PC-9 (cell line): ENCODE measurements around the gene CLPTM1L. TPM values are rescaled to one million over a fixed set of nuclear protein-coding genes. Genes with fewer than 3 reads are reported as not detected.

Source experiments
- BruUV-seq: library from RNA; stranded (reverse); fragments of 400-500 nt; replicated peaks from 2 replicates; lab custom pipeline; 2021; lab: Mats Ljungman, UMichigan
- CTCF ChIA-PET: fragments of 300-600 bp; sonication (Branson Sonifier 250); formaldehyde crosslinking; loops from one replicate; lab custom pipeline; 2022; ENCODE audit warnings: antibody characterized with exemption; lab: Charles Lee
- POLR2A ChIA-PET: fragments of 300-600 bp; sonication (Branson Sonifier 250); formaldehyde crosslinking; loops from one replicate; lab custom pipeline; 2022; ENCODE audit warnings: antibody characterized with exemption; ENCODE audit not compliant: unreplicated experiment; lab: Charles Lee
- DNase-seq, 2 experiments: peaks; one replicate each; pipeline versions ENCODE4 v3.0.0 to v3.0.0-alpha.2; 2015 to 2022; ENCODE audit warnings: mixed read lengths in 1 of 2
- H2AFZ ChIP-seq: fragments of 200-600 bp; sonication (generic); 2 replicates; pipeline ENCODE4 v1.8.1; 2017; ENCODE audit warnings: antibody characterized with exemption
- H3F3A ChIP-seq: fragments of 200-600 bp; sonication (generic); 2 replicates; pipeline ENCODE4 v1.8.1; 2017; ENCODE audit warnings: antibody characterized with exemption, mild to moderate bottlenecking, low read depth; ENCODE audit not compliant: insufficient read depth
- H3K27ac ChIP-seq: fragments of 200-600 bp; sonication (generic); 2 replicates; pipeline ENCODE4 v1.6.1; 2016; ENCODE audit warnings: mixed run types
- H3K27me3 ChIP-seq: fragments of 200-600 bp; sonication (generic); 2 replicates; pipeline ENCODE4 v1.6.1; 2016; ENCODE audit warnings: low read depth, mixed run types; ENCODE audit not compliant: insufficient read depth
- H3K36me3 ChIP-seq: fragments of 200-600 bp; sonication (generic); 2 replicates; pipeline ENCODE4 v1.6.1; 2016; ENCODE audit warnings: low read depth, mixed run types
- H3K4me1 ChIP-seq: fragments of 200-600 bp; sonication (generic); replicated peaks from 2 replicates; pipeline ENCODE4 v1.6.1; 2016; ENCODE audit warnings: mixed run types; ENCODE audit not compliant: insufficient read depth
- H3K4me2 ChIP-seq: fragments of 200-600 bp; sonication (generic); 2 replicates; pipeline ENCODE4 v1.6.1; 2017; ENCODE audit warnings: mixed run types
- H3K4me3 ChIP-seq: fragments of 200-600 bp; sonication (generic); 2 replicates; pipeline ENCODE4 v1.6.1; 2016; ENCODE audit warnings: mixed run types
- H3K79me2 ChIP-seq: fragments of 200-600 bp; sonication (generic); 2 replicates; pipeline ENCODE4 v1.6.1; 2017; ENCODE audit warnings: low read depth, mixed run types
- H3K9me2 ChIP-seq: fragments of 200-600 bp; sonication (generic); 2 replicates; pipeline ENCODE4 v1.8.1; 2017; ENCODE audit warnings: mild to moderate bottlenecking; ENCODE audit not compliant: insufficient read depth
- H3K9me3 ChIP-seq: fragments of 200-600 bp; sonication (generic); 2 replicates; pipeline ENCODE4 v1.8.1; 2016; ENCODE audit warnings: low read depth; ENCODE audit not compliant: insufficient read depth
- H4K20me1 ChIP-seq: fragments of 200-600 bp; sonication (generic); 2 replicates; pipeline ENCODE4 v1.8.1; 2017; ENCODE audit not compliant: insufficient read depth
- EZH2 ChIP-seq: fragments of 200-600 bp; sonication (generic); IDR thresholded peaks from 2 replicates; pipeline ENCODE4 v1.8.0; 2017; ENCODE audit warnings: antibody characterized with exemption, low read depth
- intact Hi-C: fragments of 100-400 bp; cut with micrococcal nuclease; formaldehyde crosslinking; loops from one replicate; pipeline ENCODE4 v1.10.0; 2022; ENCODE audit not compliant: unreplicated experiment
- total RNA-seq: library from RNA; stranded (reverse); gene quantifications from 2 replicates; pipeline ENCODE4 v1.2.3, GENCODE V29; 2021
- TF ChIP-seq, protein P1 (sequence below): fragments of 200-600 bp; sonication (generic); conservative IDR thresholded peaks from 2 replicates; pipeline ENCODE4 v1.6.1; 2017; ENCODE audit warnings: mixed run types, antibody characterized with exemption, mild to moderate bottlenecking, moderate library complexity

Gene CLPTM1L
- total RNA-seq, 1 experiment from 2014 or later, result 260 TPM

DNA sequence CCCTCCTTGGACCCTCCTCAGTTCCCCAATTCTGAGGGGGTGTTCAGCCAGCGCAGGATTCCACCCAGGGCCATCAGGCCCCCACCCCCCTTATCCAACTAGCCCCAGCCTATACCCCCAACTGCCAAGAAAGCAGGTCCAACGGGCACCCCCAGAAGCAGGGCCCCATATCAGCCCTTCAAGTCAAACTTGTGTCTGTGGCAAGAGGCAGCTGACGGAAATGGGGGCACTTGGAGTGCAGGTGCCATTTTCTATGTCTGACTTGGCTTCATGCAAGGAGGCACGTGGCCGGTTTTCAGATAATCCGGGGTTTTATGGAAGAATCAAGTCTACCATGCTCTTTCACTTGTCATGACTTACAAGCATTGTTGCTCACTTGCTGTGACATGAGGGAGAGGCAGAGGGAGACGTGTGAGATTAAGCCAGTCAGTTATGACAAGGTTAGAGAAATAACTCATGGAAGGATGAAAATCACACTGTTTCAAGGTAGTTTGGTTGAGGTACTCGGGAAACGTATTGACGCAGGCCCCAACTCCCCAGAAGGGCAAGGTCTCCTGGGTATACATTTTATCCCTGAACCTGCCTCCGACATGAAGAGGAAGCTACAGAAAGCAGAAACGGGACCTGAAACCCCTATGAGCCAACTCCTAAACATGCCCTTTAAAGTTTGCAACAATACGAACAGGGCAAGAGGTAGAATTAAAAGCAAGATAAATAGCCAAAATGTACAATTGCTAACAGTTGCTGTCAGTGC is 26.5 kb upstream of the CLPTM1L start:
- H3K27me3 ChIP-seq, result peaks cover 99% of the 10 kb centered on the region
- ChIA-PET CTCF (no interaction called here), POLR2A (interaction anchor here (0.6 kb wide), 1 partner anchor 44 kb away, joined by 6 read pairs; no protein-coding TSS in a partner anchor)
- no TSS peak for BruUV-seq
- H3K9me2 ChIP-seq, result no peaks in the 10 kb centered on the region
- no peaks in the 10 kb centered on the region for H3K36me3 ChIP-seq
- intact Hi-C loops, result no loop called here
- H3K9me3 ChIP-seq, result no peaks in the 10 kb centered on the region
- no peaks in the 10 kb centered on the region for H3K79me2 ChIP-seq
- DNase-seq, result no peak
- no peak overlapping the region for H3K27ac ChIP-seq
- no peaks in the 10 kb centered on the region for H3F3A ChIP-seq
- H3K4me2 ChIP-seq, result no peak overlapping the region
- no peak overlapping the region for H2AFZ ChIP-seq
- no peak overlapping the region for H3K4me3 ChIP-seq
- TF ChIP-seq EZH2, result no peak
- TF ChIP-seq, protein P1, sequence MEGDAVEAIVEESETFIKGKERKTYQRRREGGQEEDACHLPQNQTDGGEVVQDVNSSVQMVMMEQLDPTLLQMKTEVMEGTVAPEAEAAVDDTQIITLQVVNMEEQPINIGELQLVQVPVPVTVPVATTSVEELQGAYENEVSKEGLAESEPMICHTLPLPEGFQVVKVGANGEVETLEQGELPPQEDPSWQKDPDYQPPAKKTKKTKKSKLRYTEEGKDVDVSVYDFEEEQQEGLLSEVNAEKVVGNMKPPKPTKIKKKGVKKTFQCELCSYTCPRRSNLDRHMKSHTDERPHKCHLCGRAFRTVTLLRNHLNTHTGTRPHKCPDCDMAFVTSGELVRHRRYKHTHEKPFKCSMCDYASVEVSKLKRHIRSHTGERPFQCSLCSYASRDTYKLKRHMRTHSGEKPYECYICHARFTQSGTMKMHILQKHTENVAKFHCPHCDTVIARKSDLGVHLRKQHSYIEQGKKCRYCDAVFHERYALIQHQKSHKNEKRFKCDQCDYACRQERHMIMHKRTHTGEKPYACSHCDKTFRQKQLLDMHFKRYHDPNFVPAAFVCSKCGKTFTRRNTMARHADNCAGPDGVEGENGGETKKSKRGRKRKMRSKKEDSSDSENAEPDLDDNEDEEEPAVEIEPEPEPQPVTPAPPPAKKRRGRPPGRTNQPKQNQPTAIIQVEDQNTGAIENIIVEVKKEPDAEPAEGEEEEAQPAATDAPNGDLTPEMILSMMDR, result no peak
- H4K20me1 ChIP-seq, result peaks cover 2% of the 10 kb centered on the region; the same call in 1 of the 2 replicates
- no peaks in the 10 kb centered on the region; the same call in 1 of the 2 replicates for H3K4me1 ChIP-seq

DNA sequence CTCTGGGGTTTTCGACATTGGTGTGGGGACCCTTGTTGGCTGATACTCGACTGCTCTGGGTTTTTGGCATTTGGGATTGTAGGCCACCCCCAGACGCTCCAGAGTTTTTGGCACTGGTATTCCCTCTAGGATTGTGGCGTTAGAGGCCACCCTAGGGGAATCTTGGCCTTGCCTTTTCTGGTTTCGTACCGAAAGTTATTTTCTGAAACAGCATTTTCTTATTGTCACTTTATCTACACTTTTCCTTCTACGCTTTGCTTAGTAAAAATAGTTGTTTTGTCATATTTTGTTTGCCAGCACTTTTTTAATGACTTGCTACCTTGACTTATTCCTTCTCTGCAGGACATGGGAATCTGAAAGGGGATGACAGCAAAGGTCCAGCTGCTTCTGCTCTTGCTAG is 25.1 kb upstream of the CLPTM1L start:
- H3K4me1 ChIP-seq, result no peaks in the 10 kb centered on the region
- CTCF ChIA-PET, result no interaction called here
- H4K20me1 ChIP-seq, result peaks cover 6% of the 10 kb centered on the region; the same call in 1 of the 2 replicates
- no peaks in the 10 kb centered on the region for H3F3A ChIP-seq
- no peaks in the 10 kb centered on the region for H3K9me2 ChIP-seq
- BruUV-seq, result no TSS peak
- no peaks in the 10 kb centered on the region for H3K9me3 ChIP-seq
- H3K36me3 ChIP-seq, result no peaks in the 10 kb centered on the region
- H3K27ac ChIP-seq, result no peak overlapping the region
- intact Hi-C loops, result no loop called here
- POLR2A ChIA-PET, result no interaction called here
- no peak overlapping the region for H3K4me2 ChIP-seq
- H2AFZ ChIP-seq, result no peak overlapping the region
- no peak overlapping the region for H3K4me3 ChIP-seq
- TF ChIP-seq, protein P1, result no peak
- TF ChIP-seq EZH2, result no peak
- peaks cover 98% of the 10 kb centered on the region for H3K27me3 ChIP-seq
- DNase-seq, result no peak
- no peaks in the 10 kb centered on the region for H3K79me2 ChIP-seq

DNA sequence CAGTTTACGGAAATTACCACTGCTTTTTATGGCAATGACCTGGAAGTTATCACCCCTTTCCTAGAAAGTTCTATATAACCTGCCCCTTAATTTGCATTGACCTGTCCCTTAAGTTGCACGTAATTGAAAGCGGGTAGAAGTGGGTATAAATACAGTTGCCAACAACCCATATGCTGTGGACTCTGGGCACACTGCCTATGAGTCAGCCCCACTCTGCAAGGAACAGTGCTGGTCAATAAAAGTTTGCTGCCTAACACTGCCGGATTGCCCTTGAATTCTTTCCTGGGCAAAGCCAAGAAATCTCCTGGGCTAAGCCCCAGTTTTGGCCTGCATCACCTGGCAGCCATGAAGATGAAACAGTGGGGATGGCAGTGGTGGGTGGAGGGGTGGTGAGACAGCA is 23.9 kb upstream of the CLPTM1L start:
- ChIA-PET POLR2A (no interaction called here), CTCF (no interaction called here)
- TF ChIP-seq, protein P1, result no peak
- no peak for TF ChIP-seq EZH2
- no peak for DNase-seq
- no peaks in the 10 kb centered on the region for H3K9me2 ChIP-seq
- peaks cover 6% of the 10 kb centered on the region for H4K20me1 ChIP-seq
- no peaks in the 10 kb centered on the region for H3K4me1 ChIP-seq
- no peak overlapping the region for H3K4me2 ChIP-seq
- no peaks in the 10 kb centered on the region for H3K36me3 ChIP-seq
- BruUV-seq, result no TSS peak
- intact Hi-C loops, result no loop called here
- no peaks in the 10 kb centered on the region for H3K79me2 ChIP-seq
- no peak overlapping the region for H3K27ac ChIP-seq
- no peak overlapping the region for H2AFZ ChIP-seq
- no peaks in the 10 kb centered on the region for H3K9me3 ChIP-seq
- H3K4me3 ChIP-seq, result no peak overlapping the region
- H3K27me3 ChIP-seq, result peaks cover 98% of the 10 kb centered on the region
- no peaks in the 10 kb centered on the region for H3F3A ChIP-seq
